HepG2 (cell line): ENCODE results near the gene MFF. TPM values are rescaled to one million over a fixed set of nuclear protein-coding genes. Genes with fewer than 3 reads are reported as not detected.
A peak's percentile ranks its signal among the peaks of the same experiment; 100 is the strongest.

Experiments used
- ATAC-seq: fragments of 200-7000 bp; cut with Tn5 transposase; 3 replicates; pipeline ENCODE4 v1.9.1; 2020; ENCODE audit warnings: mild to moderate bottlenecking, moderate library complexity
- BruUV-seq: library from RNA; stranded (reverse); fragments of 400-500 nt; replicated peaks from 2 replicates; lab custom pipeline; 2021; lab: Mats Ljungman, UMichigan
- CTCF ChIA-PET: fragments of 300-600 bp; formaldehyde crosslinking; extraction: SDS; loops from one replicate; lab custom pipeline; 2021; ENCODE audit warnings: low total read pairs, inconsistent platforms, low intra/inter-chr PET ratio; lab: Yijun Ruan, JAX
- POLR2A ChIA-PET: fragments of 350-600 bp; sonication (Branson Sonifier 250); formaldehyde crosslinking; loops from one replicate; lab custom pipeline; 2020; ENCODE audit warnings: antibody characterized with exemption, inconsistent platforms; lab: Yijun Ruan, JAX
- DNase-seq: peaks from one replicate; pipeline ENCODE4 v3.0.0-alpha.2; 2015; ENCODE audit warnings: low spot score
- FAIRE-seq: peaks from 3 replicates; lab custom pipeline; 2011; peaks lifted over from hg19 to GRCh38; lab: Jason Lieb, UNC
- H2AFZ ChIP-seq: one replicate; pipeline ENCODE4 v1.6.1; 2011; ENCODE audit warnings: low read length, inconsistent platforms
- H3K27ac ChIP-seq: fragments of 300-600 bp; 3 replicates; pipeline ENCODE4 v1.8.0; 2011; ENCODE audit warnings: mixed run types, mild to moderate bottlenecking, mixed read lengths, low read length, inconsistent platforms; ENCODE audit not compliant: insufficient read depth; ENCODE audit errors: extremely low read length
- H3K27me3 ChIP-seq, 2 experiments: fragments of 200-600 bp in 1 of 2; 2 replicates in 1 of 2; 3 replicates in 1 of 2; pipeline versions ENCODE4 v1.6.0 to v1.8.0; 2011; ENCODE audit warnings: low read length in 2 of 2, mild to moderate bottlenecking in 2 of 2, moderate library complexity in 2 of 2, inconsistent platforms in 1 of 2; ENCODE audit not compliant: insufficient read depth in 2 of 2, control insufficient read depth in 1 of 2
- H3K36me3 ChIP-seq, 2 experiments: fragments of 200-600 bp in 1 of 2; replicated peaks in 1 of 2; 2 replicates in 1 of 2; 3 replicates in 1 of 2; pipeline versions ENCODE4 v1.5.1 to v1.8.0; 2011; ENCODE audit warnings: low read length in 2 of 2, inconsistent platforms in 1 of 2; ENCODE audit not compliant: insufficient read depth in 2 of 2, control insufficient read depth in 1 of 2
- H3K4me1 ChIP-seq: 2 replicates; pipeline ENCODE4 v1.5.1; 2012; ENCODE audit warnings: low read length, inconsistent platforms; ENCODE audit not compliant: insufficient read depth
- H3K4me2 ChIP-seq: 2 replicates; pipeline ENCODE4 v1.6.0; 2011; ENCODE audit warnings: low read depth, low read length, inconsistent platforms
- H3K4me3 ChIP-seq, 3 experiments: fragments of 200-600 bp in 1 of 3; sonication (generic), shearing (Covaris generic) in 1 of 3; replicated peaks in 1 of 3; 2 replicates each; pipeline ENCODE4 v1.5.1; 2011 to 2016; ENCODE audit warnings: low read length in 3 of 3, inconsistent platforms in 2 of 3, low read depth in 2 of 3, mild to moderate bottlenecking in 2 of 3, control low read depth in 1 of 3, mixed read lengths in 1 of 3; ENCODE audit not compliant: insufficient read depth in 1 of 3
- H3K79me2 ChIP-seq: one replicate; pipeline ENCODE4 v1.6.1; 2011; ENCODE audit warnings: low read length, inconsistent platforms; ENCODE audit not compliant: insufficient read depth
- H3K9ac ChIP-seq: 2 replicates; pipeline ENCODE4 v1.6.0; 2011; ENCODE audit warnings: mild to moderate bottlenecking, low read depth, low read length, inconsistent platforms; ENCODE audit not compliant: insufficient read depth
- H3K9me3 ChIP-seq: 2 replicates; pipeline ENCODE4 v1.5.1; 2012; ENCODE audit warnings: mild to moderate bottlenecking, low read length
- H4K20me1 ChIP-seq: 2 replicates; pipeline ENCODE4 v1.6.0; 2011; ENCODE audit warnings: inconsistent platforms, mild to moderate bottlenecking, low read length, moderate library complexity; ENCODE audit not compliant: insufficient read depth
- CBX5 ChIP-seq: sonication (generic); formaldehyde crosslinking; IDR thresholded peaks from 2 replicates; pipeline ENCODE4 v1.4.0; 2020; ENCODE audit warnings: missing genetic modification reagents, borderline replicate concordance
- IKZF4 ChIP-seq: sonication (generic); formaldehyde crosslinking; IDR thresholded peaks from 2 replicates; pipeline ENCODE4 v1.5.1; 2020; ENCODE audit warnings: borderline replicate concordance, mild to moderate bottlenecking, low read depth, missing genetic modification reagents; ENCODE audit errors: not compliant biosample characterization
- IRF2 ChIP-seq: IDR thresholded peaks from 2 replicates; pipeline ENCODE4 v1.6.1; 2018; ENCODE audit warnings: missing genetic modification reagents, missing compliant biosample characterization
- KAT8 ChIP-seq: IDR thresholded peaks from 2 replicates; pipeline ENCODE4 v1.6.1; 2016; ENCODE audit warnings: missing genetic modification reagents, missing compliant biosample characterization
- KLF11 ChIP-seq: IDR thresholded peaks from 2 replicates; pipeline ENCODE4 v1.6.1; 2016; ENCODE audit warnings: missing compliant biosample characterization
- MATR3 ChIP-seq: sonication (generic); formaldehyde crosslinking; IDR thresholded peaks from 2 replicates; pipeline ENCODE4 v1.4.0; 2020; ENCODE audit warnings: missing genetic modification reagents
- MIER2 ChIP-seq: IDR thresholded peaks from 2 replicates; pipeline ENCODE4 v1.6.1; 2016; ENCODE audit warnings: missing biosample characterization, missing genetic modification reagents
- SIN3B ChIP-seq: fragments of 150-350 bp; IDR thresholded peaks from 2 replicates; pipeline ENCODE4 v1.6.1; 2014; ENCODE audit warnings: low read length
- SMARCE1 ChIP-seq: fragments of 450-650 bp; IDR thresholded peaks from 2 replicates; pipeline ENCODE4 v1.6.1; 2017; ENCODE audit warnings: borderline replicate concordance
- ZFP36L2 ChIP-seq: sonication (generic); formaldehyde crosslinking; IDR thresholded peaks from 2 replicates; pipeline ENCODE4 v1.4.0; 2020; ENCODE audit warnings: missing genetic modification reagents
- WGBS: methylation state at CpG from one replicate; pipeline ENCODE4 v1.1.6; 2017; ENCODE audit warnings: low lambda C conversion rate; 5-methylcytosine and 5-hydroxymethylcytosine counted together
- in situ Hi-C: cut with HindIII; loops from 2 replicates; pipeline ENCODE4 v1.10.0; 2017; ENCODE audit warnings: low pct_unique_long_range_greater_than_20kb; ENCODE audit not compliant: extremely low pct_ligation_motif_present
- intact Hi-C: fragments of 100-400 bp; cut with micrococcal nuclease; formaldehyde crosslinking; loops from one replicate; pipeline ENCODE4 v1.10.0; 2022; ENCODE audit not compliant: unreplicated experiment
- polyA plus RNA-seq, 8 experiments: library from polyadenylated mRNA; depleted of rRNA in 3 of 8; stranded (reverse) in 7 of 8; unstranded in 1 of 8; fragments of >200 nt; fragmentation: Illumina TruSeq in 4 of 8; extraction: Trizol in 4 of 8; gene quantifications; 2 replicates each; pipeline versions ENCODE4 v1.2.1 to v1.2.3, GENCODE V29; 2011 to 2016; ENCODE audit warnings: low read depth in 4 of 8, missing spikeins in 1 of 8, mixed read lengths in 1 of 8; ENCODE audit not compliant: insufficient read depth in 1 of 8
- total RNA-seq, 5 experiments: library from RNA; depleted of rRNA; stranded (reverse); fragments of >200 nt; fragmentation: Illumina TruSeq; extraction: Trizol; gene quantifications; 2 replicates each; pipeline ENCODE4 v1.2.3, GENCODE V29; 2016; ENCODE audit warnings: low read depth in 1 of 5
- TF ChIP-seq, protein P1 (sequence below): sonication (generic); formaldehyde crosslinking; IDR thresholded peaks from 2 replicates; pipeline ENCODE4 v1.9.0; 2022; ENCODE audit warnings: missing genetic modification reagents, mild to moderate bottlenecking, borderline replicate concordance
- TF ChIP-seq, protein P2 (sequence below): sonication (generic); formaldehyde crosslinking; IDR thresholded peaks from 2 replicates; pipeline ENCODE4 v1.8.0; 2022; ENCODE audit warnings: mild to moderate bottlenecking, missing genetic modification reagents; ENCODE audit not compliant: insufficient replicate concordance

The MFF gene
- total and polyA plus RNA-seq, 2 of the 13 experiments (the other 11 are each of a cell fraction or from before 2014, with no cell fraction given) = 81.9 to 156 TPM

DNA sequence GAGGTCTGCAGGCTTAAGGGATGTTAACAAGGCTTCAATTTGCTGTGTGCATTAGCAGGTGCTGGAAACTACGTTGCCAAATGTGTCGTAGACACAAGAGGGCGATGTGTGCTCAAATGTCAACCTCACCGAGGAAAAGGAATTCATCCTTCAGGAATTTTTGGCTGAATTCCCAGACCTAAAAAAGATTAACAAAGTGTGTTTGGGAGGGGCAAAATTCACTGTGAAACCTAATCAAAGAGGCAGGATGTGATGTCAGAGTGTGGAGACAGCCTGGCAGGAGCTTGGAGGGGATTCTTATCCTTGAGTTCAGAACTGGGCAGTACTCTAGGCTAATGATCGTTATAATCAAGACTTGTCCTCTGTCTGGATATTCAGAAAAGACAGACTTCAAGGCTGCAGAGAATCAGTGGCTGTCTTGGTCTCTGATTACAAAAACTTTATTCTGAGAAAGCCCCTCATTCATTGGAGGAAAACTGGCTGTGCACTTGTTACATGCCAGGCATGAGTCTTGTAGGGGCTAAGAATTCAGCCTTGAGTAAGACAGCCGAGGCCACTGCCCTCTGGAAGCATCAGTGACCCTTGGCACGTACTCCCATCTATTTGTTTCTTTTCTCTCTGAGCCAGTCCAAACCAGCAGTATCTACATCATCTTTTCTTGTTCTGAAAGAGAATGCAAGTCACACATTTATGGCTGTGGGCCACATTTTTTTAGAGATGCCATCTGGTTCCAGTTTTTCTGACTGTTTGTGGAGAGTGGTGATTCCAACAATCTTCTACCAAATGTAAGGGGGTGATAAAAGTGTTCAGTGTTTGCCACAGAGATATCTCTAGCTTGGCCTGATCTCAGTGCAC, 81.4 kb downstream of the MFF start:
- peak overlapping the region; percentile 64 for H3K4me2 ChIP-seq
- H3K36me3 ChIP-seq = no peaks in the 10 kb centered on the region
- no peaks in the 10 kb centered on the region for H4K20me1 ChIP-seq
- intact Hi-C loops = loop anchor here (1.0 to 5.0 kb wide), 7 partner anchors 45 to 412 kb away; partner anchors contain the start of gene AGFG1
- BruUV-seq = TSS peak; percentile 99
- H3K27ac ChIP-seq = peak overlapping the region; percentile 51
- FAIRE-seq (peak; percentile 99), DNase-seq (peak; percentile 99), ATAC-seq (peak; percentile 93)
- H3K4me1 ChIP-seq = peaks cover 20% of the 10 kb centered on the region
- peak overlapping the region; percentile 33 for H2AFZ ChIP-seq
- ChIA-PET CTCF (interaction anchor here (0.6 to 2.0 kb wide), 3 partner anchors 46 to 360 kb away, joined by 3 to 12 read pairs (median 11); partner anchors contain the start of gene AGFG1), POLR2A (interaction anchor here (1.2 to 2.3 kb wide), 6 partner anchors 9 to 407 kb away, joined by 3 to 8 read pairs (median 6); partner anchors contain the start of gene CCL20)
- H3K79me2 ChIP-seq = no peaks in the 10 kb centered on the region
- H3K9me3 ChIP-seq = no peaks in the 10 kb centered on the region
- peak overlapping the region in 2 of 3 experiments; percentile 2 to 24; a peak in 1 of 6 replicates for H3K4me3 ChIP-seq
- H3K27me3 ChIP-seq = peaks cover 0 to 4% of the 10 kb centered on the region in 2 experiments; a peak in 1 of 5 replicates
- 7% methylated on average over 7 of the region's 7 CpGs for WGBS
- in situ Hi-C loops = loop anchor here (5.0 to 10.0 kb wide), 2 partner anchors 61 to 248 kb away; no protein-coding TSS in a partner anchor
- H3K9ac ChIP-seq = peak overlapping the region; percentile 34; the same call in 1 of the 2 replicates
- TF ChIP-seq IRF2 (CRISPR knock-in tag) (peak; percentile 69; the same call in 1 of the 2 replicates), ZFP36L2 (no peak), KLF11 (CRISPR knock-in tag) (no peak), KAT8 (CRISPR knock-in tag) (peak; percentile 87), MIER2 (CRISPR knock-in tag) (peak; percentile 75; the same call in 1 of the 2 replicates), IKZF4 (peak; percentile 39), SIN3B (no peak), SMARCE1 (no peak), CBX5 (CRISPR knock-in tag) (peak; percentile 83; the same call in 1 of the 2 replicates), MATR3 (CRISPR knock-in tag) (no peak)
- TF ChIP-seq, protein P1, sequence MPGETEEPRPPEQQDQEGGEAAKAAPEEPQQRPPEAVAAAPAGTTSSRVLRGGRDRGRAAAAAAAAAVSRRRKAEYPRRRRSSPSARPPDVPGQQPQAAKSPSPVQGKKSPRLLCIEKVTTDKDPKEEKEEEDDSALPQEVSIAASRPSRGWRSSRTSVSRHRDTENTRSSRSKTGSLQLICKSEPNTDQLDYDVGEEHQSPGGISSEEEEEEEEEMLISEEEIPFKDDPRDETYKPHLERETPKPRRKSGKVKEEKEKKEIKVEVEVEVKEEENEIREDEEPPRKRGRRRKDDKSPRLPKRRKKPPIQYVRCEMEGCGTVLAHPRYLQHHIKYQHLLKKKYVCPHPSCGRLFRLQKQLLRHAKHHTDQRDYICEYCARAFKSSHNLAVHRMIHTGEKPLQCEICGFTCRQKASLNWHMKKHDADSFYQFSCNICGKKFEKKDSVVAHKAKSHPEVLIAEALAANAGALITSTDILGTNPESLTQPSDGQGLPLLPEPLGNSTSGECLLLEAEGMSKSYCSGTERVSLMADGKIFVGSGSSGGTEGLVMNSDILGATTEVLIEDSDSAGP (CRISPR knock-in tag) = no peak
- TF ChIP-seq, protein P2, sequence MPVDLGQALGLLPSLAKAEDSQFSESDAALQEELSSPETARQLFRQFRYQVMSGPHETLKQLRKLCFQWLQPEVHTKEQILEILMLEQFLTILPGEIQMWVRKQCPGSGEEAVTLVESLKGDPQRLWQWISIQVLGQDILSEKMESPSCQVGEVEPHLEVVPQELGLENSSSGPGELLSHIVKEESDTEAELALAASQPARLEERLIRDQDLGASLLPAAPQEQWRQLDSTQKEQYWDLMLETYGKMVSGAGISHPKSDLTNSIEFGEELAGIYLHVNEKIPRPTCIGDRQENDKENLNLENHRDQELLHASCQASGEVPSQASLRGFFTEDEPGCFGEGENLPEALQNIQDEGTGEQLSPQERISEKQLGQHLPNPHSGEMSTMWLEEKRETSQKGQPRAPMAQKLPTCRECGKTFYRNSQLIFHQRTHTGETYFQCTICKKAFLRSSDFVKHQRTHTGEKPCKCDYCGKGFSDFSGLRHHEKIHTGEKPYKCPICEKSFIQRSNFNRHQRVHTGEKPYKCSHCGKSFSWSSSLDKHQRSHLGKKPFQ (CRISPR knock-in tag) = no peak
